GM12872 (cell line): ENCODE data around the gene MLLT11.

ENCODE experiments used
- CTCF ChIP-seq: IDR thresholded peaks from 3 replicates; pipeline ENCODE4 v1.5.1; 2011; ENCODE audit warnings: low read depth, mild to moderate bottlenecking, low read length, moderate library complexity; ENCODE audit not compliant: insufficient read depth

The MLLT11 gene

GRCh38 chr1:151035167-151035566, 25.0 kb upstream of the MLLT11 start:
- TF ChIP-seq CTCF, result no peak

- TF ChIP-seq CTCF, result no peak
These were observed 23.8 kb upstream of the MLLT11 start, which contains the start of gene BNIPL for GRCh38 chr1:151036356-151036755. Gene BNIPL (plus strand): TSS chr1:151036586. CDS start chr1:151036726, 140 bp downstream.

- no peak for TF ChIP-seq CTCF
These were observed 23.2 kb upstream of the MLLT11 start for GRCh38 chr1:151037032-151037431.

GRCh38 chr1:151039521-151039920, 20.7 kb upstream of the MLLT11 start:
- no peak for TF ChIP-seq CTCF

GRCh38 chr1:151043163-151043562, 17.0 kb upstream of the MLLT11 start:
- TF ChIP-seq CTCF, result no peak

GRCh38 chr1:151047591-151047924, 12.6 kb upstream of the MLLT11 start, which contains the start of gene C1orf56:
Gene C1orf56 (plus strand): TSS chr1:151047751. CDS start chr1:151047848, 97 bp downstream.
- no peak for TF ChIP-seq CTCF

GRCh38 chr1:151047925-151048644, 12.1 kb upstream of the MLLT11 start:
- TF ChIP-seq CTCF, result peak; percentile 71

GRCh38 chr1:151048645-151049032, 11.6 kb upstream of the MLLT11 start:
- TF ChIP-seq CTCF, result no peak
